Activated CD4-positive, CD25-positive, alpha-beta regulatory T cell treated with anti-CD3 and anti-CD28 coated beads, Interleukin-2, amount 50 U/mL, for 24 hours (primary cell): ENCODE results near the gene TRIM75.
"Not testable (repeated sequence)": the region's sequence is repeated elsewhere in the genome, so short reads cannot be mapped to it uniquely, and the experiment has no call there.

Experiments
- ATAC-seq, 2 donors: fragments of 150-1000 bp; cut with Tn5 transposase; one replicate each; pipeline ENCODE4 v1.10.0; 2021; ENCODE audit warnings: mild to moderate bottlenecking in 1 of 2, moderate library complexity in 1 of 2

TRIM75 gene

GRCh38 chr4:165079476-165079875, 25.8 kb downstream of the TRIM75 start:
- ATAC-seq: no peak

DNA sequence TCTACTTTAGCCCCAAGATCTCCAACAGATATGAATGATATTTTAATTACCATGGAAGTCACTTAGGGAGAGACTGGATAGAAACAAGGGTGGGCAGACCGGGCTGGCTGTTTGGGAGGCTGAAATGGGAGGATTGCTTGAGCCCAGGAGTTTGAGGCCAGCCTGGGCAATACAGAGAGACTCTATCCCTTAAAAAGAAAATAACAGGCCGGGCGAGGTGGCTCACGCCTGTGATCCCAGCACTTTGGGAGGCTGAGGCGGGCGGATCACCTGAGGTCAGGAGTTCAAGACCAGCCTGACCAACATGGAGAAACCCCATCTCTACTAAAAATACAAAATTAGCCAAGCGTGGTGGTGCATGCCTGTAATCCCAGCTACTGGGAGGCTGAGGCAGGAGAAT, 31.1 kb downstream of the TRIM75 start:
- not testable (repeated sequence) for ATAC-seq

DNA sequence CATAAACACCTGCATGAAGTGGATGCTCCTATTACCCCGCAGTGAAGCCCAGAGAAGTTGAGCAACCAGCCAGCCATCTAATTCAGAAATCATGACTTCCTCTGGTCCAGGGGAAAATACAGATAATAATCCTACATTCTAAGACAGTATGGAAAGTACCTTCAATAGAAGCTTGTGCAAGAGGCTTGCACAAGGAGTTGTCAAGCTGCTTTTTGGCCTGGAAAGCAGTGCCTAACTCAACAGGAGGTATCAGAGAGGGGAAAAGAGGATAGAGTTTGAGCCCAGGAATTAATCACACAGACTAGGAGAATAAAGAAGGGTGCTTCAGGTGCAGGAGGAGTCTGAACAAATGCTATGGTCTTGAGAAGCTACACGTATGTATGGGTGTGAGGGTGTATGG, 32.3 kb downstream of the TRIM75 start:
- no peak for ATAC-seq

GRCh38 chr4:165088366-165088765, 34.7 kb downstream of the TRIM75 start:
- no peak for ATAC-seq

GRCh38 chr4:165092187-165092586, 38.5 kb downstream of the TRIM75 start:
- not testable (repeated sequence) for ATAC-seq

- no peak for ATAC-seq
Observed at GRCh38 chr4:165094873-165095272, 41.2 kb downstream of the TRIM75 start.

GRCh38 chr4:165095291-165095690, 41.6 kb downstream of the TRIM75 start:
- ATAC-seq: no peak

DNA sequence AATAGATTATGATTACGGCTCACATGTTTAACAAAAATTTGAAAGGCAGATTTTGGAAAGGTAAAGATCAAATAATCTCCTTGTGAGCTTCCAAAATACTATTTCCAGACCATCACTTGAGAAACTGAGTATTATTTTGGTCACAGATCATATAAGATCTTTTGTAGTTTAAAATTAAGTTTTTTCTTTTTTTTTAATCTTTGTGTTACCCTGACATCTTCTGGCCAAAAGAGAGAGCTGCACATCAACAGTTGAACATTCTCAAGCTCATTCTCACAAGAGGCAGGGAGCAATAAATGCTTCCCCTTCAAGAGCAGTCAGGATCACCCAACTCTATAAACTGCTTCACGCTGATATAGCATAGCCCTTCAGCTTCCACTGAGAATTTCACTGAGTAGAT, 43.1 kb downstream of the TRIM75 start:
- ATAC-seq: no peak

GRCh38 chr4:165101641-165102040, 48.0 kb downstream of the TRIM75 start:
- ATAC-seq: no peak

DNA sequence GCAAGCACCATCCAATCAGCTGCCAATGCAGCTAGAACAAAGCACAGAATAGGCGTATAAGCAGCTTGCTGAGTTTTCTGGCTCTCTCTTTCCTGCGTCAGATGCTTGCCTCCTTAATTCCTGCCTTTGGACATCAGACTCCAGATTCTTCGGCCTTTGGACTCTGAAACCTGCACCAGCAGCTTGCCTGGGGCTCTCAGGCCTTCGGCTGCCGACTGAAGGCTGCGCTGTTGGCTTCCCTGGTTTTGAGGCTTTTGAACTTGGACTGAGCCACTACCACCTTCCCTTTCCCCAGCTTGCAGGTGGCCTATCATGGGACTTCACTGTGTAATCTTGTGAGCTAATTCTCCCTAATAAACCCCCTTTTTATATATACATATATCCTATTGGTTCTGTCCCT, 52.9 kb downstream of the TRIM75 start:
- no peak for ATAC-seq
